Spleen (tissue), 7 donors: ENCODE results near the gene DXO.

Experiments used
- CTCF ChIP-seq, 11 experiments: fragments of 200-600 bp in 7 of 11; fragments of 450-650 bp in 4 of 11; sonication (generic) in 4 of 11; IDR thresholded peaks in 8 of 11; conservative IDR thresholded peaks in 3 of 11; 1 replicate in 7 of 11; 2 replicates in 4 of 11; pipeline versions ENCODE4 v1.4.0 to v1.8.0; 2016 to 2021; ENCODE audit warnings: antibody characterized with exemption in 11 of 11, inconsistent platforms in 4 of 11, mild to moderate bottlenecking in 1 of 11
- POLR2A ChIP-seq, 3 donors: fragments of 450-650 bp; IDR thresholded peaks; one replicate each; pipeline ENCODE4 v1.5.1; 2017; ENCODE audit warnings: antibody characterized with exemption in 3 of 3, mild to moderate bottlenecking in 1 of 3
- POLR2AphosphoS5 ChIP-seq, 3 donors: sonication (generic); formaldehyde crosslinking; IDR thresholded peaks; one replicate each; pipeline ENCODE4 v1.5.1; 2017; ENCODE audit warnings: antibody characterized with exemption in 3 of 3
- donor health status: DM: no; HTN: no; CAD: no; lungs with moderate emphysema.
- donor health status: DM: no; HTN: no; CAD: no.
- donor health status: DM: no; HTN: no; CAD: no.

GRCh38 chr6:31970604-31971271 is 1.2 kb downstream of the DXO start:
- TF ChIP-seq POLR2A (IDR thresholded peaks at IDR 0.05) (no peak), CTCF (IDR thresholded peaks at IDR 0.05 in 8 of 11, conservative IDR thresholded peaks at IDR 0.05 in 3 of 11) (no peak), POLR2AphosphoS5 (IDR thresholded peaks at IDR 0.05) (peak in 2 of 3 donors; percentile 3 to 62)
